Activated CD4-positive, alpha-beta T cell treated with anti-CD3 and anti-CD28 coated beads, Interleukin-2, amount 10 ng/mL, durations not matched to agents 24 days and 14 days (primary cell): ENCODE measurements around the gene GP2. TPM values are rescaled to one million over a fixed set of nuclear protein-coding genes. Genes with fewer than 3 reads are reported as not detected.

Experiments
- DNase-seq: peaks from one replicate; pipeline ENCODE4 v3.0.0; 2022
- H3K27ac Mint-ChIP-seq: one replicate; pipeline ENCODE4 v1.8.0; 2022; ENCODE audit warnings: mild to moderate bottlenecking, mixed read lengths
- H3K27me3 Mint-ChIP-seq: one replicate; pipeline ENCODE4 v1.8.0; 2022; ENCODE audit warnings: mixed read lengths
- H3K36me3 Mint-ChIP-seq: one replicate; pipeline ENCODE4 v1.8.0; 2022; ENCODE audit warnings: low read depth, mild to moderate bottlenecking, mixed read lengths
- H3K4me1 Mint-ChIP-seq: one replicate; pipeline ENCODE4 v1.8.0; 2021; ENCODE audit warnings: mixed read lengths
- H3K4me3 Mint-ChIP-seq: one replicate; pipeline ENCODE4 v1.8.0; 2022; ENCODE audit warnings: mild to moderate bottlenecking, moderate library complexity, mixed read lengths
- H3K9me3 Mint-ChIP-seq: one replicate; pipeline ENCODE4 v1.8.0; 2021; ENCODE audit warnings: mixed read lengths
- intact Hi-C: fragments of 100-400 bp; cut with micrococcal nuclease; formaldehyde crosslinking; loops from one replicate; pipeline ENCODE4 v1.15.1; 2023
- total RNA-seq: library from RNA; stranded (reverse); gene quantifications from 2 replicates; pipeline ENCODE4 v1.2.3, GENCODE V29; 2022

Gene GP2
- total RNA-seq, 1 donor from 2014 or later: not detected

GRCh38 chr16:20265019-20265418 is 62.3 kb downstream of the GP2 start:
- intact Hi-C loops: no loop called here
- Mint-ChIP-seq H3K27ac (no peak overlapping the region), H3K9me3 (no peaks in the 10 kb centered on the region), H3K4me1 (no peaks in the 10 kb centered on the region), H3K4me3 (no peak overlapping the region), H3K27me3 (no peaks in the 10 kb centered on the region), H3K36me3 (no peaks in the 10 kb centered on the region)
- no peak for DNase-seq

GRCh38 chr16:20263138-20263855 is 64.0 kb downstream of the GP2 start:
- Mint-ChIP-seq H3K9me3 (no peaks in the 10 kb centered on the region), H3K27me3 (no peaks in the 10 kb centered on the region), H3K36me3 (no peaks in the 10 kb centered on the region), H3K4me3 (no peak overlapping the region), H3K4me1 (no peaks in the 10 kb centered on the region), H3K27ac (no peak overlapping the region)
- no peak for DNase-seq
- intact Hi-C loops: no loop called here

- H3K27ac Mint-ChIP-seq: no peak overlapping the region
- no peak overlapping the region for H3K4me3 Mint-ChIP-seq
- H3K36me3 Mint-ChIP-seq: no peaks in the 10 kb centered on the region
- no peaks in the 10 kb centered on the region for H3K9me3 Mint-ChIP-seq
- no peaks in the 10 kb centered on the region for H3K4me1 Mint-ChIP-seq
- intact Hi-C loops: no loop called here
- no peaks in the 10 kb centered on the region for H3K27me3 Mint-ChIP-seq
- DNase-seq: no peak
Measured at GRCh38 chr16:20262248-20262647, 65.1 kb downstream of the GP2 start.

GRCh38 chr16:20260215-20261009 is 66.9 kb downstream of the GP2 start:
- H3K36me3 Mint-ChIP-seq: no peaks in the 10 kb centered on the region
- H3K4me1 Mint-ChIP-seq: no peaks in the 10 kb centered on the region
- no peak for DNase-seq
- intact Hi-C loops: no loop called here
- no peaks in the 10 kb centered on the region for H3K27me3 Mint-ChIP-seq
- H3K9me3 Mint-ChIP-seq: no peaks in the 10 kb centered on the region
- no peak overlapping the region for H3K27ac Mint-ChIP-seq
- no peak overlapping the region for H3K4me3 Mint-ChIP-seq

Other genes starting within 250 kb of the GP2 start
- not detected in 2 replicates for gene UMOD, start 25.2 kb upstream of the GP2 start, total RNA-seq
- not detected in 2 replicates for gene PDILT, start 77.2 kb upstream of the GP2 start, total RNA-seq
- not detected in 2 replicates for gene ACSM5, start 82.0 kb upstream of the GP2 start, total RNA-seq
- gene ACSM2A, start 124.0 kb upstream of the GP2 start, total RNA-seq: 0.17 TPM in 1 of 2 replicates, not detected in the other
- not detected in 2 replicates for gene ACSM2B, start 248.9 kb upstream of the GP2 start, total RNA-seq